Endodermal cell (in vitro differentiated cells): ENCODE results near the gene TUBA3D. TPM values are rescaled to one million over a fixed set of nuclear protein-coding genes. Genes with fewer than 3 reads are reported as not detected.
"Not testable (repeated sequence)": the region's sequence is repeated elsewhere in the genome, so short reads cannot be mapped to it uniquely, and the experiment has no call there.

ENCODE experiments used
- DNase-seq: peaks from one replicate; pipeline ENCODE4 v3.0.0-alpha.2; 2017
- H3K27ac ChIP-seq: 2 replicates; pipeline ENCODE4 v1.5.1; 2013; ENCODE audit warnings: mild to moderate bottlenecking, low read depth, low read length, moderate library complexity
- H3K27me3 ChIP-seq: 2 replicates; pipeline ENCODE4 v1.6.1; 2013; ENCODE audit warnings: mild to moderate bottlenecking, low read length, moderate library complexity; ENCODE audit not compliant: insufficient read depth, control insufficient read depth, poor library complexity, severe bottlenecking
- H3K36me3 ChIP-seq: 2 replicates; pipeline ENCODE4 v1.7.0; 2013; ENCODE audit warnings: mild to moderate bottlenecking, low read length, moderate library complexity; ENCODE audit not compliant: control insufficient read depth, insufficient read depth
- H3K4me1 ChIP-seq: one replicate; pipeline ENCODE4 v1.7.0; 2013; ENCODE audit warnings: low read length; ENCODE audit not compliant: control insufficient read depth, insufficient read depth
- H3K4me3 ChIP-seq: 2 replicates; pipeline ENCODE4 v1.5.1; 2013; ENCODE audit warnings: mild to moderate bottlenecking, low read length, moderate library complexity
- H3K9ac ChIP-seq: 2 replicates; pipeline ENCODE4 v1.6.1; 2013; ENCODE audit warnings: mild to moderate bottlenecking, low read length, moderate library complexity; ENCODE audit not compliant: poor library complexity, severe bottlenecking; ENCODE audit errors: extremely low read depth
- H3K9me3 ChIP-seq: 2 replicates; pipeline ENCODE4 v1.6.1; 2013; ENCODE audit warnings: mild to moderate bottlenecking, low read length, moderate library complexity; ENCODE audit not compliant: control insufficient read depth
- H3K27ac Mint-ChIP-seq: 2 replicates; pipeline ENCODE4 v1.8.0; 2020; ENCODE audit warnings: mixed read lengths
- H3K27me3 Mint-ChIP-seq: 2 replicates; pipeline ENCODE4 v1.8.0; 2021; ENCODE audit warnings: mild to moderate bottlenecking, mixed read lengths; ENCODE audit not compliant: insufficient read depth
- H3K36me3 Mint-ChIP-seq: 2 replicates; pipeline ENCODE4 v1.8.0; 2020; ENCODE audit warnings: low read depth, mixed read lengths
- H3K4me1 Mint-ChIP-seq: 2 replicates; pipeline ENCODE4 v1.8.0; 2020; ENCODE audit warnings: mixed read lengths
- H3K4me3 Mint-ChIP-seq: 2 replicates; pipeline ENCODE4 v1.8.0; 2020; ENCODE audit warnings: mild to moderate bottlenecking, moderate library complexity, mixed read lengths
- H3K9me3 Mint-ChIP-seq: 2 replicates; pipeline ENCODE4 v1.8.0; 2020; ENCODE audit warnings: mild to moderate bottlenecking, mixed read lengths
- CTCF ChIP-seq: fragments of 200-600 bp; sonication (generic); conservative IDR thresholded peaks from 2 replicates; pipeline ENCODE4 v1.5.0; 2021; ENCODE audit warnings: antibody characterized with exemption, mild to moderate bottlenecking
- WGBS, 2 experiments: methylation state at CpG; one replicate each; pipeline versions ENCODE4 v1.1.5 to v1.1.7; 2013; ENCODE audit warnings: missing lambda C conversion rate in 2 of 2, mixed read lengths in 1 of 2; ENCODE audit not compliant: insufficient coverage in 1 of 2, insufficient read length in 1 of 2; 5-methylcytosine and 5-hydroxymethylcytosine counted together
- total RNA-seq, 2 donors: library from RNA; stranded (reverse); fragmentation: NEBNext Ultra II Directional in 1 of 2; extraction: Animal tissue kit (Norgen Biotek cat#: 25700) in 1 of 2; gene quantifications; 2 replicates in 1 of 2; 3 replicates in 1 of 2; pipeline ENCODE4 v1.2.1, GENCODE V29; 2021

TUBA3D gene
- total RNA-seq, 2 donors from 2014 or later = not detected

- peak overlapping the region; percentile 95 for H3K4me3 Mint-ChIP-seq
- H3K36me3 ChIP-seq = peaks cover 4% of the 10 kb centered on the region
- peak; percentile 78 for TF ChIP-seq CTCF
- peaks cover 11% of the 10 kb centered on the region for H3K36me3 Mint-ChIP-seq
- peak overlapping the region; percentile 98 for H3K27ac Mint-ChIP-seq
- no peaks in the 10 kb centered on the region for H3K9me3 Mint-ChIP-seq
- H3K4me1 ChIP-seq = no peaks in the 10 kb centered on the region
- H3K27me3 ChIP-seq = no peaks in the 10 kb centered on the region
- H3K4me3 ChIP-seq = peak overlapping the region; percentile 96
- peaks cover 16% of the 10 kb centered on the region for H3K4me1 Mint-ChIP-seq
- peak overlapping the region; percentile 77 for H3K27ac ChIP-seq
- WGBS, 2 experiments = 0% methylated on average over 38 to 79 of the region's 79 CpGs
- no peaks in the 10 kb centered on the region for H3K9me3 ChIP-seq
- H3K9ac ChIP-seq = peak overlapping the region; percentile 88
- DNase-seq = peak; percentile 99
- H3K27me3 Mint-ChIP-seq = no peaks in the 10 kb centered on the region
Measured at GRCh38 chr2:131492418-131493198, 16.7 kb downstream of the TUBA3D start.

GRCh38 chr2:131493199-131493968, 17.5 kb downstream of the TUBA3D start:
- DNase-seq = no peak
- Mint-ChIP-seq H3K36me3 (peaks cover 10% of the 10 kb centered on the region), H3K27ac (peak overlapping the region; percentile 98), H3K27me3 (no peaks in the 10 kb centered on the region), H3K4me1 (peaks cover 16% of the 10 kb centered on the region), H3K9me3 (no peaks in the 10 kb centered on the region), H3K4me3 (peak overlapping the region; percentile 95)
- WGBS, 2 experiments = 0 to 1% methylated on average over 29 to 40 of the region's 40 CpGs
- TF ChIP-seq CTCF = no peak
- Histone ChIP-seq H3K9me3 (no peaks in the 10 kb centered on the region), H3K9ac (peak overlapping the region; percentile 88), H3K27ac (peak overlapping the region; percentile 40), H3K4me1 (no peaks in the 10 kb centered on the region), H3K36me3 (peaks cover 9% of the 10 kb centered on the region), H3K4me3 (peak overlapping the region; percentile 96), H3K27me3 (no peaks in the 10 kb centered on the region)

GRCh38 chr2:131495506-131495905, 19.6 kb downstream of the TUBA3D start:
- no CpG with 5 or more reads among the region's 1 CpG for WGBS, 2 experiments
- H3K4me3 Mint-ChIP-seq = peak overlapping the region; percentile 95
- not testable (repeated sequence) for H3K27me3 Mint-ChIP-seq

GRCh38 chr2:131498321-131498973, 22.5 kb downstream of the TUBA3D start:
- not testable (repeated sequence) for H3K9me3 Mint-ChIP-seq

More at GRCh38 chr2:131495506-131495905, 19.6 kb downstream of the TUBA3D start:
- Histone ChIP-seq H3K4me3 (peak overlapping the region; percentile 28), H3K36me3 (peaks cover 26% of the 10 kb centered on the region)
- DNase-seq, H3K27ac Mint-ChIP-seq, H3K9me3 ChIP-seq, H3K4me1 ChIP-seq, H3K9ac ChIP-seq, H3K27ac ChIP-seq, H3K9me3 Mint-ChIP-seq, H3K27me3 ChIP-seq: not testable (repeated sequence)
- peaks cover 28% of the 10 kb centered on the region for H3K36me3 Mint-ChIP-seq
- peaks cover 14% of the 10 kb centered on the region for H3K4me1 Mint-ChIP-seq

GRCh38 chr2:131503587-131503986, 27.7 kb downstream of the TUBA3D start:
- H3K27me3 ChIP-seq, H3K27ac ChIP-seq, H3K4me1 ChIP-seq, H3K4me1 Mint-ChIP-seq, H3K4me3 Mint-ChIP-seq, H3K4me3 ChIP-seq, H3K9me3 ChIP-seq, H3K27ac Mint-ChIP-seq, H3K9me3 Mint-ChIP-seq, H3K9ac ChIP-seq, H3K27me3 Mint-ChIP-seq, DNase-seq: not testable (repeated sequence)
- peaks cover 75% of the 10 kb centered on the region for H3K36me3 Mint-ChIP-seq
- H3K36me3 ChIP-seq = peaks cover 66% of the 10 kb centered on the region
- 95 to 100% methylated on average over 1 to 4 of the region's 4 CpGs for WGBS, 2 experiments

More at GRCh38 chr2:131498321-131498973, 22.5 kb downstream of the TUBA3D start:
- not testable (repeated sequence) for H3K4me3 ChIP-seq, H3K27me3 ChIP-seq, H3K27me3 Mint-ChIP-seq, H3K4me1 ChIP-seq, H3K9me3 ChIP-seq, DNase-seq, H3K9ac ChIP-seq, H3K27ac ChIP-seq, H3K4me1 Mint-ChIP-seq, H3K4me3 Mint-ChIP-seq, H3K27ac Mint-ChIP-seq
- H3K36me3 Mint-ChIP-seq = peaks cover 46% of the 10 kb centered on the region
- 93 to 96% methylated on average over 4 to 8 of the region's 8 CpGs for WGBS, 2 experiments
- H3K36me3 ChIP-seq = peaks cover 31% of the 10 kb centered on the region
